Adrenal gland (tissue), 5 donors: ENCODE measurements around the gene SERPINB7.

Source experiments
- CTCF ChIP-seq, 6 experiments: fragments of 450-650 bp in 4 of 6; fragments of 200-600 bp in 2 of 6; sonication (generic) in 1 of 6; IDR thresholded peaks; 1 replicate in 5 of 6; 2 replicates in 1 of 6; pipeline versions ENCODE4 v1.5.1 to v1.8.0; 2016 to 2021; ENCODE audit warnings: antibody characterized with exemption in 6 of 6, mild to moderate bottlenecking in 2 of 6, moderate library complexity in 1 of 6
- POLR2A ChIP-seq, 2 donors: fragments of 450-650 bp; IDR thresholded peaks; one replicate each; pipeline ENCODE4 v1.6.1; 2017; ENCODE audit warnings: antibody characterized with exemption in 2 of 2, mild to moderate bottlenecking in 2 of 2, moderate library complexity in 1 of 2
- donor health status: DM: no; HTN: no; CAD: no.

- TF ChIP-seq POLR2A (IDR thresholded peaks at IDR 0.05) (no peak), CTCF (IDR thresholded peaks at IDR 0.05) (no peak)
Measured at GRCh38 chr18:63801343-63801742, 26.1 kb downstream of the SERPINB7 start.
